Brain pericyte (primary cell): ENCODE measurements around the gene NRXN3.

Experiments used
- DNase-seq: peaks from one replicate; pipeline ENCODE4 v3.0.0-alpha.2; 2012; ENCODE audit warnings: low read depth, low spot score

NRXN3 gene

DNA sequence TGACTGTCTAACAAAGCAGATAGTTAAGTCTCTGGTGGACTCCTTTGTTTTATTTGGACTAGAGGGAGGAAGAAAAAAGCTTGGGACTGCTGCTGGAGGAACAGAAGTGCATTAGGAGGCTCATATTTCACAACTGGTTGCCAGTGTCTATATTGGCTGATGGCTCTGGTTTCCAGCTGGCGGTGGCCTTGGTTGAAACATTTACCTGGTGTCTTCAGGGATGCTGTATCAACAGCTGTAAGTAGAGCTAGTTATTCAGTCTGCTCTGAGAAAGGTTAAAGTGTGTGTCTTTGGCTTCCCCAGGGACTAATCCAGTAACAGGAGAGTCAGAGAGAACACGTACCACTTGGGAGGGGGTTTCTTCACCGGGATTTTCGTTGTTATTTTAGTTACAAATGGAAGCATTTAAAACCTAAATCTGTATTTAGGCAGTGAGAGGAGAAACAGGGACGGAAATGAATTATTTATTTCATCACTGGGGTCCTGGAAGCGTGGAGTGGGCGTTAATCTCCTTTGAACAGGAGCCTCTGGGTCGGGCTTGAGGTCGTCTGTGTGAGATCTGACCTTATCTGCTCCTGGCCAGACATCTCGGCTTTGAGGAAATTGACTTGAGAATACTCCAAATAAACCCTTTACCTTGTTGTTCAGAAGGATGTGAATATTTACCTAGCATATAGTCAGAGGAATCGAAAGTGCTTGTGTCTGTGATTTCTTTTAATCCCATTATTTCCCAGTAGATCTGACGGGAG, 149.9 kb downstream of the NRXN3 start:
- DNase-seq = no peak

DNA sequence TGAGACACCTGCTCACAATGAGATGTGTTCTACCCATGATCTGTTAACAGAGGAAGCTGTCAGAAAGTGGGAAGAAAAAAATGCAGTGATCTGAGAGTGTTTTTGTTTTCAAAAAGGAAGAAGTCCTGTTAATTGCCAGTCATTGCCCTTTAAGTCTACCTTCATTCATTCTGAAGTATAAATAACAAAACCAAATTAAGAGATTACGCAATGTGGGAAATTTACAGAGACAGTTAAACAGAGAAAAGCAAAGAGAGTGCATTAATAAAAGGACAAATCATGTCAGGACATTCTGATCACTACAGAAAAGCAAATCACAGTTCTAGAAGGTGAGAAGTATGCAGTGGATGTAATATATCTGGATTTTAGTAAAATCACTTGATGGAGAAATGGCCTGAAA, 154.2 kb downstream of the NRXN3 start:
- no peak for DNase-seq

DNA sequence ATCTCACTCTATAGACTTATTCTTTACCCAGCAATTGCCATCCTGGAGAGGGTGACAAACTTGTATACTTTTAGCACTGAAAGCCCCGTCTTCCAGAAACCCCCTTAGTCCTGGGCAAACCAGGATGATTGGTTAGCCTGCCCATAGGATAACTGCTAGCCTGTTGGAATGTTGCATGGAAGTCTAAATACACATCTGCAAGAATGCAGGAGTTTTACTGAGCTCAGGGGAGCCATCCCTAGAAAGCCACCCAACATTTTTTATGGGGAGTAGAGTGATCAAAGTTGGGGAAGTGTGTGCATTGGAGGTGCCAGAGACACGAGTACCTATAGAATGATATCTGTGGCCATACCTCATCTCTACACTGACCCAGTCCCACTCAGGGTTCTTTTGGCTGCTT, 155.7 kb downstream of the NRXN3 start:
- no peak for DNase-seq

DNA sequence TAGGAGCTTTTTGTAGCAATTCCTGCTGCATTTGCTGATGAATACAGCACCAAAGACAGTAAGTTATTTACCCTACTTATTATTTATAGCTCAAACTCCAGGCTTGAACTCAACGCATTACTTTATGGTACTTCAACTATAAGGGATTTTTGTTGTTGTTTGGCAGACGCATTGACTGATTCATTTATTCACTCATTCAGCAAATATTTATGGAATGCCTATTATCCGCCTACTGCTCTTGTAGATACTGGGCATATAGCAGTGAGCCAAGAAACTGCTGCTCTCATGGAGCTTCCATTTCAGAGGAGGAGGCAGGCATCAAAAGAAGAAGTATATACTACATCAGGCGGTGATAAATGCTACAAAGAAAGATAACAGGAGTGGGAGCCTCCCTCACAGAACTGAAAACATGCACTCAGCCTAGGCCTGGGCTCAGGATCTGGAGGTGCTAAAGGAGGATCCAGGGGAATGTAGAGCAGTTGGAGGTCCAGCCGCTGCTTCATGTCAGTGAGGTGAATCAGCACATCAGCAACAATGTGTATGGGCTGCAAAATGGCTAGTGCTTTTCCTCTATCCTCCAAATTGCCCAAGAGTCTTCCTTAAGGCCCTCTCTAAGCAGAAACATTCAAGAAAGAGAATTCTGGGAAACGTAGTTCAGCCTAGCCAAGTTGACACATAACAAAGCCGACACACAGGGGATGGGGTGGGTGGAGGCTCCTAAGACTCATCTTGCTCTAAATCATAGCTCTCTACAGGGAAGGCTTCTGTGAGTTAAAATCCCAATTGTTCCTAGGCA, 157.5 kb downstream of the NRXN3 start:
- no peak for DNase-seq

DNA sequence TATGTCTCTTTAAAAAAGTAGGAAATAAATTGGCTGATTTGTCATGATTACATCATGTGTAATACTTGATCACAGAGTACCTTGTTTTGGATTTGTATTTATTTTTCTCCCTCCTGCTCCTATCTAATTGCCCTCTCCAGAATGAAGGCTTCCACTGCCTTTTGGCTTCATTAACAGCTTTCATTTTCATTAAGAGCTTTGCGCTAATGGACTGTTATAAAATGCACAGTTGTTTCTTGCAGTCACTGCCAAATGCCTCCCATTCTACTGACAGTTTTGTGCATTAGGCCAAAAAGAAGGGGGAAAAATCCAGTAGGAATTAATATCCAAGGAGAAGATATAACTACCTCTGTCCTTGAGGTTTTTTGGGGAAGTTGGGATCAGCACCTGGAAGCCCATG, 159.2 kb downstream of the NRXN3 start:
- no peak for DNase-seq

DNA sequence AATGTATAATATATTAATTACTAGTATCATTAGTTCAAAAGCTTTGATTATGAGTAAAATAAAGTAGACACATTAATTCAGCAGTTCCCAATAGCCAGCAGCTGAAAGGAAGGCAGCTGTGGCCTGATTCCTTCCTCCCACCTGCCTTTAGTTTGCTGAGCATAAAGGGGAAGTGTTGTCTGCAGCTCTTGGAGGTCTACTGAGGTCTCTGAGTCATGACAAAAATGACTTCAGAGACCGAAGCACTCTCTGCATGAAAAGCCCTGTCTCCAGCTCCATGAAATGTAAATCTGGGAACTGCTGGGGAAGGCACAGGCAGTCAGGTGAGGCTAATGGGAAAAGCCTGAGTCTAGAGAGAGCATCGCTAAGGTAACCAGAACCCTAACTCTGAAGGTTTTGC, 165.4 kb downstream of the NRXN3 start:
- DNase-seq = no peak

DNA sequence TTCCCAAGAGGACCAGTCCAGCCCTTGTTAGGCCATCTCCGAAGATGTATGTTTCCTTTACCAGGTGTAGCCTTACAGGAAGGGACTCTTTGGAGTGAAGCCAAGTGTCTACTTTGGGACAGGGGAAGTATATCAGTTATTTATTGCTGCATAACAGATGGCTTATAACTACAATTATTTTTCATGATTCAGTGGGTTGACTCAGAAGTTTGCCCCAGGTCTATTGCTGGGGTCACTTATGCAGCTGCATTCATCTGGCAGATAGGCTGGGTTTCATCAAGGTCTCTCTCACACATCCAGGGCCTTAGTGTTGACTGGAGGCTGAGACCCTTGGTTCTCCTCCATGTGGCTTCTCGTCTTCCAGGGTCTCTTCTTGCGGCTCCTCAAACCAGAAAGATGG, 170.1 kb downstream of the NRXN3 start:
- no peak for DNase-seq

DNA sequence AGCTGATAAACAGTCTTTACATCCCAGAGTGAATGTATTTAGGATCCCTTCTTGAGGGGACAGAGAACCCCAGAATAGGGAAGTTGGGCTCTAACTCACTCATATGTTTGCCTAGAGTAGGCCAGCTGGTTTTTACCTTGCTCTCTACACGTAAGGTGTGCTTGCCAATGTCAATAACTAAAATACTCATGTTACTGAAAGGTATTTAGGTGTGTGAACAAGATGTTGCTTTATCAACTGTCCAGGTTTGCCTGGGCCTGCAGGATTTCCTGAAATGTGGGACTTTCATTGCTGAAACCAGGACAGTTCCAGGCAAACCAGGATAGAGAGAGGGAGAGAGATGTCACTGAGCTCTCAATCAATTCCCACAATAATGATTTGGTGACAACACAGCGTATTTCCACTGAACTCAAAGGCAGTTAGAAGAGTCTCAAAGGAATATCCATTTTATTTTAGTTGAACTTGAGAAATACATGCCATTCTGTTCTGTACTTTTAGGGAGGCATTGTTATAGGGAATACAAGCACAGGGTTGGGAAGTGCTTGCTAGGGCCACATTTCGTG, 171.7 kb downstream of the NRXN3 start:
- DNase-seq = no peak

DNA sequence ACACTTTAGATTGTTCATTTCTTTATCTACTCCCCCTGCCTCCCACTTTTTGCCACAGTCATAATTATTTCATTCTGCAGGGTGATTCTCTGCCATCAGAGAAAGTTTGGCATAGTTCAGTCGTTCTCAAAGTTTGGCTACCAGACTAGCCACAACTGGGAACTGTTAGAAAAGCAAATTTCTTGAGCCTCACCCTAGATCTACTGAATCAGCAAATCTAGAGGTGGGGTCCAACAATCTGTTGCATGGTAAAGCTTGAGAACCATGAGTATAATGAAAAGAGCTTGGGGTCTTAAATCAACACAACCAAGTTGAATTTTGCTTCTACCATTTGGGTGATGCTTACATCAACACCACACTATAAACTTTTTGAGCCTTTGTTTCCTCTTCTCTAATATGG, 172.7 kb downstream of the NRXN3 start:
- no peak for DNase-seq

DNA sequence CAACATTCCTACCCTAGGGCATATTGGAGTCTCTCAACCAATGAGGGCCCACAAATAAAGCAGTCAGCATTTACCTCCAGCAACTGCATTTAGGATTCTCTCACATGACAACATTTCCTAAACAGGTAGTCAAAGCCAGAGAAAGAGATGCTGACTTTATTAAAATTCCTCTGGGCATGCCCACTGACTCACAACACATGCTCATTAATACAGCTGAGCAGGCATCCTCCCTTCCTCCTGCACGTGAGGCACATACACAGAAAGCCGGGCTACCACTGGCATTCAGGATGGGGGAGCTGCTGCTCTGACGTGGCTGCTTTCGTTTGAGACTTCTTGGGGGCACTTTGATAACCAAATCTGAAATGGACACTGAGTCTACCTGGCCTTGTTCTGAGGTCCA, 174.1 kb downstream of the NRXN3 start:
- DNase-seq = no peak

DNA sequence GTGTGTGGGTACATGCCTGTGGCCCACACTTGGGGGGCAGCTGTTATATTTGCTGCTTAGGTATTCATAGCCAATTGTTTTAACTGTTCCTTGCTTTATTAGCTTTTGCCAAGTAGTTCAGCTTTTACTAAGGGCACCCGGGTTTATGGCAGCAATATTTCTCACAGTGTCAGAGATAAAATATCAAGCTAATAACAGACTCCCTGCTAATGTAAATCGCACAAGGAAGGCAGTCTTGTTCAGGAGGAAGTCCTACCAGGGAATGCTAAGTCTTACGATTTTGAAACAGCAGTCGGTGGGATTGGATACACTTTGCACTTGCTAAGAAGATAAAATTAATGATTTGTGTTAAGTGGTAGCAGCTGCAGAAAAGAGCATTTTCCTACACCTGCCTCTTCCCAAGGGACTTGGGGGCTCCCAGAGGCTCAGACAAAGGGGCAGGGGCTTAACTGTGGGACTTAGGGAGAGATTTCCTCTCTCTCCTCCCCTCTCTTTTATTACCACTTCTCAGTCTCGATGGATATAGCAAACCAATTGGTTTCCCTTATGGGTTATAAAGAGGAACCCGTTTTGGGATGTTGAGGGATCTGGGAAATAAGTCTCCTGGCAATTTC, 175.1 kb downstream of the NRXN3 start:
- DNase-seq = no peak

DNA sequence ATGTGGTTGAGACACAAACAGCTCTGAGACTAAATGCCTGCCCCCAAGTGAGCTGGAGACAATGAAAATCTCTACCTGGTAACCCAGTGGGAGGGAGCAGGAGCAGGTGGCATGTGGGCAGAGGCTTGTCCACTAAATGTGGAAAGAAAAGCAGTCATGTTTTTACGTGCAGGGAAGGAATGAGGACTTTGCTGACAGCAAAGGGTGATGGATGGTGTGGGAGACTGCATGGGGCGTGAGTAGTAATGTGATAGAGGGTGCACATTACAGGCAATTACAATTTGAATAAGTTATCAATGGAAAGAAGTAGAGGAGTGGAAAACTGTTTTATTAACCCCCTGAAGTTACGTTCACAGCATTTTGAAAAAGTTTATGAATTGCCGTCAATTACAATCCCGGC, 176.6 kb downstream of the NRXN3 start:
- DNase-seq = no peak

DNA sequence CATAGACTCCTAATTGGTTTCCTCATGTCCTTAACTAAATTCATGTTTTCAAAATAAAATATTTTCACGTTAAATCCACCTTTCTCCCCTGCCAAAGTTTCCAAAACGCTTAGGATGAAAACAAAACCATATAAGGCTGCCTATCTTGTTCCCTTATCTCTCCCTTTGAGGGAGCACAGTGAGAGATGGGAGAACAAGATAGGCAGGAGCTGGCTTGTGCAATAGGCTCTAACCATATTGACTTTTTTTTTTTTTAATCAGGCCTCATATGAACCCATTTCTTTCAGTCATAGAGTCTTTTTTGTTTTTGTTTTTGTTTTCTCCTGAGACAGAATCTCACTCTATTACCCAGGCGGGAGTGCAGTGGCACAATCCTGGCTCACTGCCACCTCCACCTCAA, 184.9 kb downstream of the NRXN3 start:
- DNase-seq = no peak

DNA sequence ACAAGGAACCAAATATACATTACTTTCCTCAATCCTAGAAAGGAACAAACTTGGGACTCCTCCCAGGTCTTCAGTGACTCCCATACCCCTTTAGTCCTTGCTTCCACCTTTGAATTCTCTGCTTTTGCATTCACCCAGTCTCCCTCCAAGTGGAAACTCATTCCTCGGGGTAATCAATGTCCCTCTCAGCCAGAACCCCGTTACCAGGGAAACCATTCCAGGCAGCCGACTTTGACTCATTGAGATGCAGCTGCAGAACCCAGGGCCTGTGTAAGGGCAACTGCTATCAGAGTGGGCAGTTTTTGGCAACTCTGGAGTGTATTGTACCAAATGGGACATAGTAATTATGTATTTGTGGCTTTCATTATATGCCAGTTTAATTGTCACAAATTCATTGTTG, 186.2 kb downstream of the NRXN3 start:
- no peak for DNase-seq

DNA sequence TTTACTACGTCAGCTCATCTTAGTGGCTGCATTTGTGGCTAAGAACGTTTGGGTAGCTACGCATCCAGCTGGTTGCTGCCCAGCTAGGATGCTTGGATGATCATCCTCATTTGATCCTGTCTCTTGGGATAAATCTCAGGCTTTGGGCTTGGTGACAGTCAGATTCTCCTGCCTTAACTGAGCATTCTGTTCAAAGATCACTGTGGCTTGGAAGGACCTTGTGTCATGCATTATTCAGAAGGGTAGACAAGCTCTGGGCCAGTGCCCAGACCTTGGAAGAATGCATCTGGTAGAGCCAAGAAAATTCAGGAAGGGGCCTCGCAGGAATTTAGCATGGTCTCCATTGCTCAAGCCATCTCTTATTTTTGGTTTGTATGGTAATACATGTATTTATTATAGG, 188.4 kb downstream of the NRXN3 start:
- no peak for DNase-seq

DNA sequence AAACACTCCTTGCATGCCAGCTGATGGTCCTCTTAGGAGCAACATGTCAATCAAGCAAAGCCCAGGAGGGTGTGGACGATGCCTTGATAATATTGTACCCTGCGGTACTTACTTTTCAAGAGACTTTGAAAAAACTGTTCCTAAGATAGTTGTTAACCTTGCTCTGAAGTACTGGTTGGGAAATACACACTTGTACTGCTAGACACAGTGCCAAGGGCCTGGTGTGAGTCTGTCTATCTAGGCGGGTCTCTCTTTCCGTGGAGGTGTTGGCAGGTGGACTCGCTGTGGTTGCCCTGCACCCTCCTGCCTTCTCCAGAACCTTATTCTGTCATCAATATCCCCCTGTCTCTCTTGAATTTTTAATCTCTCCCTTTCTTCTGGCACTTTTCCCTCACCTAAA, 189.4 kb downstream of the NRXN3 start:
- DNase-seq = no peak

DNA sequence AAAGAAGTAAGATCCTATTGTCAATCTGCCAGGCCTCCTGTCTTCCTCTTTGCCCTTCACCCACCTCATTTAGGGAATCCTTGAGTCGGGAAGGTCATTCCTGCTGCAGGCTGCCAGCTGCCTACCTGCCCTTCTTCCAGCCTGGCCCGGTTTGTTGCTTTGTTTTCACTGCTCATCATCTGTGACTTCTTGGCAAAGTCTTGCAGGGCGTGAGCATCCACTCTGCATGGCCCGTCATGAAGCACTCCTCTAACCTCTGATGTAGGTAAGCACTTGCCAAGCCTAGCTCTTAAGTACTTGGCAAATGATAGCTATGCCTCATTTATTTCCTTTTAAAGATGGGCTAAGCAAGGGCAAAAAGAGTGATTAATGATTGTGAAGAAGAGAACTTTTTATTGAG, 192.8 kb downstream of the NRXN3 start:
- DNase-seq = no peak

DNA sequence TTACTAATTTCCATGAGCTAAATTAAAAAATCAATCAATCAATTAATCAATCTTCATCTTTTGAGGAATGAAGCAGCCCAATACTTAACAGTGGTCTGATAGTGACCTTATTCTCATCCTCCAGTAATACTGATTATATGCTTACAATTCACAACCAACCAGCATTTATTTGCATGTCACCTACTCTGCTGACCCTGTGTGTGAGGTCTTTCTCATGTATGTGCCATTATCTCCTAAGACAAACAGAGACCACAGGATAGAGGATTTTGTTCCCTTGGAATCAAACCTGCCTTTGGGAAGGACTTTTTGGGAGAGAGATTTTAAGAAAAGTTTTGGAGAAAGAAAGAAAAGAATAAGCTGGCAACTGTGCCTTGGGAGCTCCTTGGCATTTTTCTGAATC, 197.2 kb downstream of the NRXN3 start:
- DNase-seq = no peak

DNA sequence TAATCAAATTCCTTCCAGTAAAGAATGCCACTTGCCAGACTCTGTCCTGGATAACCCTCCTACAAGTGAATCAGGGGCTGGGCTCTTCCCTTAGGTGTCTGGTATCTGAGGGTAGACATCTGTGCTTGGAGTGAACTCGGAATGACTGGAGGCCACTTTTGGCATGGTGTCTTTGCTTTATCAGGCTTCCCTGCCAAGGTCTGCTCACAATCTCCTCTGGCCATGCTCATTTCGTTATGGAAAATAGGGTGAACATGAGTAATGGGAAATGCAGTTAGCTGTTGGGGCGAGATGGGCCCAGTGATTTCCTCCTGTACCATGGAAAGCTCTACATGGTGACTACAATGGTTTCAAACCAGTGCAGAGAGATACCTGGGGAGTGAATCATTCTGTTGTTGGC, 212.9 kb downstream of the NRXN3 start:
- DNase-seq = no peak

DNA sequence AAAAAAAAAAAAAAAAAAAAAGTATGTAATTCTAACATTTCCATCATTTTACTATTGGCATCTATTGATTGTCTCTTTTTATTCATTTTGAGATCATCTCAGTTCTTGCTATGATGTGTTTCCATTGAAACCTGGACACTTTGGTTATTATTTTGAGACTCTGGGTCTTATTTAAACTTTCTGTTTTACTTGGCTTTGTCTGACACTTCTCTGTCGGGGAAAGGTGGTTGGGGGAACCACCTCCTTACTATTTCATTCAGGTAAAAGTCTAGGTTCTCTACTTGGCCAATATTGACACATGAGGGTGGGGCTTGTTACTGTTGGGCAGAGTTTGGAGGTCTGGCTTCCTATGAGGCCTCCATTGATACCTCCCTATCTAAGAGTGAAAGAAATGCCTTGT, 228.0 kb downstream of the NRXN3 start:
- no peak for DNase-seq

DNA sequence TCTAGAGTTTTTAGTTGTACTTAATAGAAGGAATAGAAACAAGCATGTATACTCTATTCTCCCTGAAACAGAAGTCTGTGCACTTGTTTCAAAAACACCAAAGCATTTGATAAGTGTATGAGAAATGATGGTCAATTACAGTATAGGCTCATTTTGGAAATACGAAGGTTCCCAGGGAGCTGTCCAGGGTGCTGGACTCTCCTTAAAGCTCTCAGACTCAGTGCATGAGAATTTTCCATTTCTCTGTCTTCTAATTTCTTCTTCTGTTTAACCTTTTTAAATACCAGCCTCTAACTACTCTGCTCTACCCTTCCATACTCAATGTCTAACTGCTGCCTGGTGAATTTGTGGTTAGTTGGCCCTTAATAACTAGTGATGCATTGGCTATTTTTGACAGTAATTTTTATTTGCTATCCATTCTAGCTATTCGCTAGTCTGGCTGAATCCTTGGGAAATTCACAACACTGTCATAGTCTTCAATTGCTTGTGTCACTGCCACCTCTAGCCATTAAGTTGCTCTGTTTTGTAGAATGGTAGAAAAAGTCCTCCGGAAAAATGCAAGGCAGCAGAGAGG, 229.2 kb downstream of the NRXN3 start:
- no peak for DNase-seq

DNA sequence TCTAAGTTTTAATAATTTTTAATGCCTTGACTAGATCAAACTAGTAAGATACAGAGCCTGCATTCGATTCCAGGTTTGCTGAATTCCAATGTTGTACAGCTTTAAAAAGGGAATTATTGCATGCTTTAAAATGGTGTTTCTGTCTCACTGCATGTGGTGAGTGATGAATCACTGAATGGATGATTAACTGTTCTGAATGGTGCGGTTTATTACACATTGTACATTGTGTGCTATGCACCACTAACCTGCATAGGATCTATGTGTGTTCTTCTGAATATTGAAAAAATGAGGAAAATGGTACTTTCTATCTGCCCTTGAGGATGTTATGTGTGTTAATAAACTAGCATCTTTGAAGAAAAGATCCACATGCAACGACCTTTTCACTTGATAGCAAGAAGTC, 231.7 kb downstream of the NRXN3 start:
- no peak for DNase-seq
